ENCODE data around the gene ADCY2.

DNA sequence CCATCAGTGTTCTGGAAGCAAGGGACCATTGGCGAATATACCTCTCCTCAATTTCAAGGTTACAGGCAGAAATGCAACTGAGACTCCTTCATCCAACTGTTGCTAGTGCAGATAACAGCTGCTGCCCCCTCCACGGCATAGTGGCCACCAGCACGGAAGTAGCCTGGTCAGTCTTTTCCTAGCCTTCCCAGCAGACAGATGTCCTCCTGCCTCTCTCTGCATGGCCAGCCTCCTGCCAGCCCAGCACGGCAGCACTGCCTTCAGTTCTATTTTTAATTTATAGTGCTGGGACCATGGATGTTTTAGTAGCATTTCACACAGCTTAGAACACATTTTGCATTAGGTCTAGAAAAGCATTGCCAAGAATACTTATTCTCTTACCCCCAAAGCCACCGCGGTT is 266.4 kb downstream of the ADCY2 start:
- TF ChIP-seq POLR2AphosphoS5 (IDR thresholded peaks at IDR 0.05) (no peak), CTCF (IDR thresholded peaks at IDR 0.05) (no peak), POLR2A (IDR thresholded peaks at IDR 0.05; ENCODE audit: low read depth) (no peak), EP300 (IDR thresholded peaks at IDR 0.05) (no peak)
